GM20000 (cell line): Measurements from ENCODE around the gene TRIOBP.
"Not testable (repeated sequence)": the region's sequence is repeated elsewhere in the genome, so short reads cannot be mapped to it uniquely, and the experiment has no call there.

ENCODE experiments used
- DNase-seq: peaks from one replicate; pipeline ENCODE4 v3.0.0; 2012; ENCODE audit warnings: low spot score
- TF ChIP-seq, protein P1 (sequence below): IDR thresholded peaks from 2 replicates; pipeline ENCODE4 v1.5.1; 2012; ENCODE audit warnings: mild to moderate bottlenecking, control low read depth; ENCODE audit errors: extremely low read depth, missing control alignments

TRIOBP gene

DNA sequence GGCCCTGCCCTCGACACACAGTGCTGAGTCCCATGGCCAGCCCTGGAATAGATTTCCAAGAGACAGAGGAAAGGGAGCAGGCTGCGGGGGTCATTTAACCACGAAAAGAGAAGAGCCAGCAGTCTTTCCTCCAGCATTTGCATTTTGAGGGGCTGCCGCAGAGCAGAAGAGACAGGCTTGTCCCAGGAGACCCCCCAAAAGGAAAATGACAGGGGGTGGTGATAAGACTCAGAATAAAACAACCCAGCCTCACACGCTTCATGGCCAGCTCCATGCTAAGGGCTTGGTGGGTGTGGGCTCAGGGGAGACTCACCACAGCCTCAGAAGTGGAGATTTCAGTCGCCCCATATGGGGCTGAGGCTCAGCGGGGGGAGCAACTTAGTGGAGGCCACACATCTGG is 16.9 kb downstream of the TRIOBP start:
- TF ChIP-seq, protein P1, sequence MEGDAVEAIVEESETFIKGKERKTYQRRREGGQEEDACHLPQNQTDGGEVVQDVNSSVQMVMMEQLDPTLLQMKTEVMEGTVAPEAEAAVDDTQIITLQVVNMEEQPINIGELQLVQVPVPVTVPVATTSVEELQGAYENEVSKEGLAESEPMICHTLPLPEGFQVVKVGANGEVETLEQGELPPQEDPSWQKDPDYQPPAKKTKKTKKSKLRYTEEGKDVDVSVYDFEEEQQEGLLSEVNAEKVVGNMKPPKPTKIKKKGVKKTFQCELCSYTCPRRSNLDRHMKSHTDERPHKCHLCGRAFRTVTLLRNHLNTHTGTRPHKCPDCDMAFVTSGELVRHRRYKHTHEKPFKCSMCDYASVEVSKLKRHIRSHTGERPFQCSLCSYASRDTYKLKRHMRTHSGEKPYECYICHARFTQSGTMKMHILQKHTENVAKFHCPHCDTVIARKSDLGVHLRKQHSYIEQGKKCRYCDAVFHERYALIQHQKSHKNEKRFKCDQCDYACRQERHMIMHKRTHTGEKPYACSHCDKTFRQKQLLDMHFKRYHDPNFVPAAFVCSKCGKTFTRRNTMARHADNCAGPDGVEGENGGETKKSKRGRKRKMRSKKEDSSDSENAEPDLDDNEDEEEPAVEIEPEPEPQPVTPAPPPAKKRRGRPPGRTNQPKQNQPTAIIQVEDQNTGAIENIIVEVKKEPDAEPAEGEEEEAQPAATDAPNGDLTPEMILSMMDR, result no peak
- DNase-seq, result no peak

DNA sequence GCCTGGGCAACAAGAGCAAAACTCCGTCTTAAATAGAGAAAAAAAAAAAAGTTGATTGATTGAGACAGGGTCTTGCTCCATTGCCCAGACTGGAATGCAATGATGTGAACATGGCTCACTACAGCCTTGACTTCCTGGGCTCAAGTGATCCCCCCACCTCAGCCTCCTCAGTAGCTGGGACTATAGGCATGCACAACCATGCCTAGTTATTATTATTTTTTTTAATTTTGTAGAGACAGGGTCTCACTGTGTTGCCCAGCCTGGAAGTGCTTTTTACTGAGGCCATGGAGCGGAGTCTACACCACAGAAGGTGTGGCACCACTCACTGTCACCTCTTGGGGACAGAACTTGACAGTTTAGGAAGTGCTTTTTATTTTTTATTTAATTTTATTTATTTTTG is 17.8 kb downstream of the TRIOBP start:
- no peak for DNase-seq
- TF ChIP-seq, protein P1, result no peak

DNA sequence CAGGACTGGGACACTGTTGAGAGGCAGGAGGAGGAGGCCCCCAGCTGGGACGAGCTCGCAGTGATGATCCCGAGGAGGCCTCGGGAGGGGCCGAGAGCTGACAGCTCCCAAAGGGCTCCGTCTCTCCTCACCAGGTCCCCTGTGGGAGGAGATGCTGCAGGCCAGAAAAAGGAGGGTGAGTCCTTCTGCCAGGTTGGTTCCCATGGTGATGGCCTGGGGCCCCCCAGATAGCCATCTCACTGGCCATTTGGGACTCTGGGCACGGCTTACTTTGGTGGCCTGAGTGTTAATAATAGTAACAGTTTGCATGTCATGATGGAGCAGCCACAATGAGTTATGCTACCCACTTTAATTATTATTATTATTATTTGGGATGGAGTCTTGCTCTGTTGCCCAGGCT is 18.9 kb downstream of the TRIOBP start:
- TF ChIP-seq, protein P1, result no peak
- no peak for DNase-seq

DNA sequence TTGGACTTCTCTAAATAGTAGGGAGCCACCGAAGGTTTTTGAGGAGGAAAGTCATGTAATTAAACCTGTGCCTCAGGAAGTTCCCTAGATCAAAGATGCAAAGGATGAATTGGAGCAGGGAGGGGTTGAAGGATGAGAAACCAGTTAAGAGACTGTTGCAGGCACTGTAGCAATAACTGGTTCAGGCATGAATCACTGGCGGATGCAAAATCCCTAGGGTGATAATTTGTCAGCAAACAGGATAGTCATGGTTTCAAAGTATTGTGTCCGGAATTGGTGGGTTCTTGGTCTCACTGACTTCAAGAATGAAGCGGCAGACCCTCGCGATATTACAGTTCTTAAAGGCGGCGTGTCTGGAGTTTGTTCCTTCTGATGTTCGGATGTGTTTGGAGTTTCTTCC is 19.9 kb downstream of the TRIOBP start:
- DNase-seq, result no peak
- TF ChIP-seq, protein P1, result no peak

DNA sequence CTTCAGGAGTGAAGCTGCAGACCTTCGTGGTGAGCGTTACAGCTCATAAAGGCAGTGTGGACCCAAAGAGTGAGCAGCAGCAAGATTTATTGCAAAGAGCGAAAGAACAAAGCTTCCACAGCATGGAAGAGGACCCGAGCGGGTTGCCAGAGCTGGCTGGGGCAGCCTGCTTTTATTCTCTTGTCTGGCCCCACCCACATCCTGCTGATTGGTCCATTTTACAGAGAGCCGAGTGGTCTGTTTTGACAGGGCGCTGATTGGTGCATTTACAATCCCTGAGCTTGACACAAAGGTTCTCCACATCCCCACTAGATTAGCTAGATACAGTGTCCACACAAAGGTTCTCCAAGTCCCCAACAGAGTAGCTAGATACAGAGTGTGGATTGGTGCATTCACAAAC is 20.4 kb downstream of the TRIOBP start:
- DNase-seq, result not testable (repeated sequence)

DNA sequence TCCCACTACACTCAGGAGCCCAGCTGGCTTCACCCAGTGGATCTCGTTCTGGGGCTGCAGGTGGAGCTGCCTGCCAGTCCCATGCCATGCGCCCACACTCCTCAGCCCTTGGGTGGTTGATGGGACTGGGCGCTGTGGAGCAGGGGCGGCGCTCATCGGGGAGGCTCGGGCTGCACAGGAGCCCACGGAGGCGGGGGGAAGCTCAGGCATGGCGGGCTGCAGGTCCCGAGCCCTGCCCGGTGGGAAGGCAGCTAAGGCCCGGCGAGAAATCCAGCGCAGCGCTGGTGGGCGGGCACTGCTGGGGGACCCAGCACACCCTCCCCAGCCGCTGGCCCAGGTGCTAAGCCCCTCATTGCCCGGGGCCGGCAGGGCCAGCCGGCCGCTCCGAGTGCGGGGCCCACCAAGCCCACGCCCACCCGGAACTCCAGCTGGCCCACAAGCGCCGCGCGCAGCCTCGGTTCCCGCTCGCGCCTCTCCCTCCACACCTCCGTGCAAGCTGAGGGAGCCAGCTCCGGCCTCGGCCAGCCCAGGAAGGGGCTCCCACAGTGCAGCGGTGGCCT is 21.0 kb downstream of the TRIOBP start:
- DNase-seq, result not testable (repeated sequence)

DNA sequence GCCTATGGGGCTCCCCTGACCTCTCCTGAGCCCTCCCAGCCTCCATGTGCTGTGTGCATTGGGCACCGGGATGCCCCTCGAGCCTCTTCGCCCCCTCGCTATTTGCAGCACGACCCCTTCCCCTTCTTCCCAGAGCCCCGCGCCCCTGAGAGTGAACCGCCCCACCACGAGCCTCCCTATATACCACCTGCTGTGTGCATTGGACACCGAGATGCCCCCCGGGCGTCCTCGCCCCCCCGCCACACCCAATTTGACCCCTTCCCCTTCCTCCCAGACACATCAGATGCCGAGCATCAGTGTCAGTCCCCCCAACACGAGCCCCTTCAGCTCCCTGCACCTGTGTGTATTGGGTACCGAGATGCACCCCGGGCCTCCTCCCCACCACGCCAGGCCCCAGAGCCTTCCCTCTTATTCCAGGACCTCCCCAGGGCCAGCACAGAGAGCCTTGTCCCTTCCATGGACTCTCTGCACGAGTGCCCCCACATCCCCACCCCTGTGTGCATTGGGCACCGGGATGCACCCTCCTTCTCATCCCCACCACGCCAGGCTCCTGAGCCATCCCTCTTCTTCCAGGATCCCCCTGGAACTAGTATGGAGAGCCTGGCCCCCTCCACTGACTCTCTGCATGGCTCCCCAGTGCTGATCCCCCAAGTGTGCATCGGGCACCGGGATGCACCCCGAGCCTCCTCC is 28.8 kb downstream of the TRIOBP start:
- TF ChIP-seq, protein P1, result no peak
- DNase-seq, result no peak

DNA sequence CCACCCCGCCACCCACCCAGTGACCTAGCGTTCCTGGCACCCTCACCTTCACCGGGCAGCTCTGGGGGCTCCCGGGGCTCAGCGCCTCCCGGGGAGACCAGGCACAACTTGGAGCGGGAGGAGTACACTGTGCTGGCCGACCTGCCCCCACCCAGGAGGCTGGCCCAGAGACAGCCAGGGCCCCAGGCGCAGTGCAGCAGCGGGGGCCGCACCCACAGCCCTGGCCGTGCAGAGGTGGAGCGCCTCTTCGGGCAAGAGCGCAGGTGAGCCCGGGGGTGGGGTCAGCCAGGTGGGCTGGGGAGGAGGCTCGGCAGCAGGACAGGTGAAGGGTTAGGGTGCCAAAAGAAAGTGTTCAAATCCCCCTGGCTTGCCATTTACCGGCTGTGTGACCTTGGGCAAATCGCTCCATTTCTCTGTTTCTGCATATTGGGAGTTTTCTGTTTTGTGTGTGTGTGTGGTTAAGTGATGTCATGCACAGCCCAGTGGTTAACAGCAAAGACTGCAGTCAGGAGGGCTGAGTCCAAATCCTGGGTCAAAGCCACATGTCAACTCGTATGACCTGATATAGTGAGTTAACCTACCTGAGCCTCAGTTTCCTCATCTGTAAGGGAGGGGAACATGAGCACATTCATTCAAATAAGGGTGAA is 29.5 kb downstream of the TRIOBP start:
- TF ChIP-seq, protein P1, result no peak
- no peak for DNase-seq
